Neutrophil (primary cell): ENCODE measurements around the gene BCAS1.

ENCODE experiments used
- H3K27ac ChIP-seq: fragments of 200-600 bp; sonication (generic); 2 replicates; pipeline ENCODE4 v1.5.1; 2016; ENCODE audit warnings: mild to moderate bottlenecking, moderate library complexity
- H3K27me3 ChIP-seq: fragments of 200-600 bp; sonication (generic); 2 replicates; pipeline ENCODE4 v1.6.0; 2016; ENCODE audit warnings: mild to moderate bottlenecking
- H3K36me3 ChIP-seq: fragments of 200-600 bp; sonication (generic); 2 replicates; pipeline ENCODE4 v1.5.1; 2017
- H3K4me1 ChIP-seq, 2 experiments: fragments of 200-600 bp in 1 of 2; sonication (generic) in 1 of 2; 1 replicate in 1 of 2; 2 replicates in 1 of 2; pipeline versions ENCODE4 v1.5.1 to v1.6.1; 2013 to 2016; ENCODE audit warnings: low read depth in 1 of 2, low read length in 1 of 2, mild to moderate bottlenecking in 1 of 2, moderate library complexity in 1 of 2; ENCODE audit not compliant: control insufficient read depth in 1 of 2, insufficient read depth in 1 of 2
- H3K4me3 ChIP-seq, 2 experiments: fragments of 200-600 bp in 1 of 2; sonication (generic) in 1 of 2; 1 replicate in 1 of 2; 2 replicates in 1 of 2; pipeline ENCODE4 v1.5.1; 2013 to 2016; ENCODE audit warnings: low read depth in 1 of 2, low read length in 1 of 2, mild to moderate bottlenecking in 1 of 2, moderate library complexity in 1 of 2
- H3K9me3 ChIP-seq: fragments of 200-600 bp; sonication (generic); 2 replicates; pipeline ENCODE4 v1.5.1; 2016
- TF ChIP-seq, protein P1 (sequence below): fragments of 200-600 bp; sonication (generic); IDR thresholded peaks from 2 replicates; pipeline ENCODE4 v1.5.1; 2016; ENCODE audit warnings: antibody characterized with exemption

Gene BCAS1, protein sequence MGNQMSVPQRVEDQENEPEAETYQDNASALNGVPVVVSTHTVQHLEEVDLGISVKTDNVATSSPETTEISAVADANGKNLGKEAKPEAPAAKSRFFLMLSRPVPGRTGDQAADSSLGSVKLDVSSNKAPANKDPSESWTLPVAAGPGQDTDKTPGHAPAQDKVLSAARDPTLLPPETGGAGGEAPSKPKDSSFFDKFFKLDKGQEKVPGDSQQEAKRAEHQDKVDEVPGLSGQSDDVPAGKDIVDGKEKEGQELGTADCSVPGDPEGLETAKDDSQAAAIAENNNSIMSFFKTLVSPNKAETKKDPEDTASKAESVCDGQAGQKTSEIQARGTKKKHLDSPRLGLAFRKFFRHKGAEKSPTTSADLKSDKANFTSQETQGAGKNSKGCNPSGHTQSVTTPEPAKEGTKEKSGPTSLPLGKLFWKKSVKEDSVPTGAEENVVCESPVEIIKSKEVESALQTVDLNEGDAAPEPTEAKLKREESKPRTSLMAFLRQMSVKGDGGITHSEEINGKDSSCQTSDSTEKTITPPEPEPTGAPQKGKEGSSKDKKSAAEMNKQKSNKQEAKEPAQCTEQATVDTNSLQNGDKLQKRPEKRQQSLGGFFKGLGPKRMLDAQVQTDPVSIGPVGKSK

DNA sequence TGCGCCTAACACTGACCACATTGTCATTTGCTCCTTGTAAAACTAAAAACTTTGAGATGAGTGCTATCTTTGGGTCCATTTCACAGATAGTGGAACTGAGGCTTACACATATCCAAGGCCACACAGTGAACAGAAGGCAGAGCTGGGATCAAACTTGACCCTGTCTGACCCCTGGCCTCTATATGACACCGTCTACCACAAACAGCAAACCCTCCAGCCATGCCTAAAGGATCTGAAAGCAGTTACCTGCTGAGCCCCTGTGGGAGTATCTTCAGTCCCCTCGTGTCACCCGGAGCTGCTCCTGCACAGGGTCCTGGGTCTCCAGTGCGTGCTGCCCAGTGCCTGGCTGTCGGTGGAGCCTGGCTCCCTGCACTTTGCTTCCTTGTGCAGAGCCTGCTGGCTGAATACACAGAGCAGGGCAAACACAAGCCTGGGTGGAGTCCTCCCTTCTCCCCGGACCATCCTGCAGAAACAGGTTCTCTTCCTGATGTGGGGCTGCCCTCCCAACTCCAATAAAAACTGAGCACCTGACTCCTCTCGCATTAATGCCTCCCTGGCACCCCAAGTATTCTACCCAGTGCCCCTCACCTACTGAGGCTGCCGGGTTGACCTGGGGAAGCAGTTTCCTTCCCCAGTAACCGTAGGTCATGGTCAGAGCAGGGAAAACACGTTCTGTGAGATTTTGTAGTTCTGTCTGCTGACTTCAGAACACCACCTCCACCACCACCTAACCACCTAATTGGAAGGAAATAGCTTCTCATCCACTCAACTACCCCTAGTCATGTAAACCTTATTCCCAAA, at the start of gene BCAS1:
BCAS1 (minus strand) TSS at position 408 of the 801 bp plus-strand sequence. CDS start 11,876 bp downstream, outside the sequence.
- Histone ChIP-seq H3K27me3 (no peaks in the 10 kb centered on the region), H3K4me3 (no peak within 1 kb of the TSS), H3K27ac (no peak within 1 kb of the TSS), H3K4me1 (no peaks in the 10 kb centered on the region), H3K9me3 (no peaks in the 10 kb centered on the region), H3K36me3 (no peaks in the 10 kb centered on the region)
- TF ChIP-seq, protein P1, sequence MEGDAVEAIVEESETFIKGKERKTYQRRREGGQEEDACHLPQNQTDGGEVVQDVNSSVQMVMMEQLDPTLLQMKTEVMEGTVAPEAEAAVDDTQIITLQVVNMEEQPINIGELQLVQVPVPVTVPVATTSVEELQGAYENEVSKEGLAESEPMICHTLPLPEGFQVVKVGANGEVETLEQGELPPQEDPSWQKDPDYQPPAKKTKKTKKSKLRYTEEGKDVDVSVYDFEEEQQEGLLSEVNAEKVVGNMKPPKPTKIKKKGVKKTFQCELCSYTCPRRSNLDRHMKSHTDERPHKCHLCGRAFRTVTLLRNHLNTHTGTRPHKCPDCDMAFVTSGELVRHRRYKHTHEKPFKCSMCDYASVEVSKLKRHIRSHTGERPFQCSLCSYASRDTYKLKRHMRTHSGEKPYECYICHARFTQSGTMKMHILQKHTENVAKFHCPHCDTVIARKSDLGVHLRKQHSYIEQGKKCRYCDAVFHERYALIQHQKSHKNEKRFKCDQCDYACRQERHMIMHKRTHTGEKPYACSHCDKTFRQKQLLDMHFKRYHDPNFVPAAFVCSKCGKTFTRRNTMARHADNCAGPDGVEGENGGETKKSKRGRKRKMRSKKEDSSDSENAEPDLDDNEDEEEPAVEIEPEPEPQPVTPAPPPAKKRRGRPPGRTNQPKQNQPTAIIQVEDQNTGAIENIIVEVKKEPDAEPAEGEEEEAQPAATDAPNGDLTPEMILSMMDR = no peak

DNA sequence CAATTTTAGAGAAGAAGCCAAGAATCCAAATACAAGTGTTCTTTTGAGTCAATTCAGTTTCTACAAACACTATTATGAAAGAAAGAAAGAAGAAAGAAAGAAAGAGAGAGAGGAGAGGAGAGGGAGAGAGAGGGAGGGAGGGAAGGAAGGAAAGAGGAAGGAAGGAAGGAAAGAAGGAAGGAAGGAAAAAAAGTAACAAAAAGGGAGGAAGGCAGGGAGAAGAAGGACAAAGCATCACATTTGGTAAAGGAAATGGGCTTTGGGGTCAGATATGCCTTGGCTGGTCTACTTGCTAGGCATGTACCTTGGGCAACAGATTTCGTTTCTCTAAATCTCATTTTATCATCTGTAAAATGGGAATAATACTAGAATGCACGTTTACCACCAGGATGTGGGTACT, 49.4 kb upstream of the BCAS1 start:
- peaks cover 14 to 16% of the 10 kb centered on the region in 2 experiments for H3K4me1 ChIP-seq
- H3K36me3 ChIP-seq = no peaks in the 10 kb centered on the region
- TF ChIP-seq, protein P1 = no peak
- no peaks in the 10 kb centered on the region for H3K9me3 ChIP-seq
- H3K27ac ChIP-seq = no peak overlapping the region
- H3K27me3 ChIP-seq = no peaks in the 10 kb centered on the region
- no peak overlapping the region for H3K4me3 ChIP-seq

DNA sequence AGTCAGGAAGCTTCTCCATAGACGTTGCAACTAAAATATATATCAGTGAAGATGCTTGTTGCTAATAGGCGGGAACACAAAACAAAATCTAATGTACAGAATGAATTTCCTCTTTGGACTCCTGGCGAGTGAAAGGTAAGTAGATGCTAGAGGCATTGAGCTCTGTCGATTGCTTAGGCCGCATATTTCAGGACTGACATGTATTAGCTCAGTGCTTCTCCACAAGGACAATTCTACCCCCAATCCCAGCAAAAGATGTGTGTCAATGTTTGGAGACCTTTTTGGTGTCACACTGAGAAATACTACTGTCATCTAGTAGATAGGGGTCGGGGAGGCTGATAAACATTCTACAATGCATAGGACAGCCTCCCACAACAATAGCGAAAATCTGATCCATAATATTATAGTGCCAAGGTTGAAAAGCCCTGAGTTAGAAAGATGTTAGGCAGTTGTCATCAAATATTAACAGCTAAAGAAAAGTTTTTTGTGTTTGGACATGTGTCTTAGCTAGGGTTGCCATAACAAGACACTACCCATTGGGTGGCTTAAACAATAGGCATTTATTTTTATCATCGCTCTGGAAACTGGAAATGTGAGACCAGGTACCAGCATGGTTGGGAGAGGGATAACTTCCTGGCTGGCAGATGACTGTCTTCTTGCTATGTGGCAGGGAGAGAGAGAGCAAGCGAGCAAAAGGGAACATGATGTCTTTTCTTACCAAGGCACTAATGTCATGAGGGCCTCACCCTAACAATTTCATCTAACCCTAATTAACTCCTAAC, 48.0 kb upstream of the BCAS1 start:
- Histone ChIP-seq H3K9me3 (no peaks in the 10 kb centered on the region), H3K4me1 (peaks cover 14 to 18% of the 10 kb centered on the region in 2 experiments), H3K36me3 (no peaks in the 10 kb centered on the region), H3K27me3 (no peaks in the 10 kb centered on the region), H3K4me3 (no peak overlapping the region), H3K27ac (no peak overlapping the region)
- TF ChIP-seq, protein P1 = no peak

DNA sequence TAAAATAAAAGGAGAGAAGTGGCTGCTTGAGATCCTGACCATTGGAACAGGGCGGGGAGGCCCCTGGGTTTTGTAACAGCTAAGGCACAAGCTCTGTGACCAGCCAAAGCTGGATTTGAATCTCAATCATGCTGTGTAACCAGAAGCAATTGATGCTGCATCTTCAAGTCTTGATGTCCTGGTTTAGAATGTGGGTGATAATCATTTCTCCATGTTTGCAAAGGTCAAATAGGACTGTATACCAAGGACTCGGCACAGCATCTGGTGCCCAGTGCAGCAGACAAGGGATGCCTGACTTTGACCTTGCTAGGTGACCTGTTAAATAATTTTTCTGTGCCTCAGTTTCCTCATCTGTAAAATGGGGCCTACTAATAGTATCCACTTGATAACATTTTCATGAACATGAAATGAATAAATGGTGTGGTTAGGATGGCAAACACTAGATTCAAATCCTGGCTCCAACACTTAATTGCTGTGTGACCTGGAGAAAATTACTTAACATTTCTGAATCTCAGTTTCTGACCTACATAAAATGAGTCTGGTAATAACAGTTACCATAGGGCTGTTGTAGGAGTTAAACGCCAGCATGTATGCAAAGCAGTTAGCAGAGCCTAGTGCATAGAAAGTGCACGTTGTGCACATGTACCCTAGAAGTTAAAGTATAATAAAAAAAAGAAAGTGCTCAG, 46.3 kb upstream of the BCAS1 start:
- Histone ChIP-seq H3K27ac (no peak overlapping the region), H3K9me3 (no peaks in the 10 kb centered on the region), H3K4me3 (no peak overlapping the region), H3K36me3 (no peaks in the 10 kb centered on the region), H3K27me3 (no peaks in the 10 kb centered on the region), H3K4me1 (peaks cover 21 to 30% of the 10 kb centered on the region in 2 experiments)
- TF ChIP-seq, protein P1 = no peak
